AG09309 (cell line): Measurements from ENCODE around the gene NRCAM.

Experiments used
- DNase-seq: peaks from one replicate; pipeline ENCODE4 v3.0.0-alpha.2; 2010; ENCODE audit warnings: low read depth
- H3K4me3 ChIP-seq: 2 replicates; pipeline ENCODE4 v1.5.1; 2011; ENCODE audit warnings: mild to moderate bottlenecking, low read depth, low read length, moderate library complexity; ENCODE audit not compliant: control insufficient read depth
- CTCF ChIP-seq: IDR thresholded peaks from 2 replicates; pipeline ENCODE4 v1.5.1; 2011; ENCODE audit warnings: mild to moderate bottlenecking, low read depth, low read length, inconsistent platforms; ENCODE audit not compliant: insufficient read depth, control insufficient read depth; ENCODE audit errors: missing control alignments

NRCAM gene

GRCh38 chr7:108224387-108224786 lies 231.8 kb downstream of the NRCAM start:
- no peak for TF ChIP-seq CTCF
- no peak overlapping the region for H3K4me3 ChIP-seq
- no peak for DNase-seq

- peak; percentile 8 for TF ChIP-seq CTCF
- no peak for DNase-seq
- H3K4me3 ChIP-seq = no peak overlapping the region
Measured at GRCh38 chr7:108222236-108222892, 233.9 kb downstream of the NRCAM start.

- no peak for TF ChIP-seq CTCF
- H3K4me3 ChIP-seq = no peak overlapping the region
- no peak for DNase-seq
Measured at GRCh38 chr7:108211382-108212201, 244.6 kb downstream of the NRCAM start.

- no peak for DNase-seq
- H3K4me3 ChIP-seq = no peak overlapping the region
- TF ChIP-seq CTCF = no peak
Measured at GRCh38 chr7:108210796-108211195, 245.4 kb downstream of the NRCAM start.

- no peak for DNase-seq
- no peak for TF ChIP-seq CTCF
- no peak overlapping the region for H3K4me3 ChIP-seq
Measured at GRCh38 chr7:108205311-108205710, 250.9 kb downstream of the NRCAM start.

- no peak overlapping the region for H3K4me3 ChIP-seq
- TF ChIP-seq CTCF = no peak
- DNase-seq = no peak
Measured at GRCh38 chr7:108204281-108204796, 251.9 kb downstream of the NRCAM start.
